Erythroblast (primary cell): ENCODE measurements around the gene PAX6.

ENCODE experiments used
- DNase-seq, 2 experiments: peaks; one replicate each; lab custom pipeline; 2025; lab: John Stamatoyannopoulos, UW
- GATA1 ChIP-seq: IDR thresholded peaks from 2 replicates; pipeline ENCODE4 v1.6.1; 2011; ENCODE audit warnings: low read depth, mild to moderate bottlenecking, control low read depth, low read length, moderate library complexity
- POLR2A ChIP-seq: IDR thresholded peaks from 2 replicates; pipeline ENCODE4 v1.6.1; 2011; ENCODE audit warnings: mild to moderate bottlenecking, low read length

The PAX6 gene

DNA sequence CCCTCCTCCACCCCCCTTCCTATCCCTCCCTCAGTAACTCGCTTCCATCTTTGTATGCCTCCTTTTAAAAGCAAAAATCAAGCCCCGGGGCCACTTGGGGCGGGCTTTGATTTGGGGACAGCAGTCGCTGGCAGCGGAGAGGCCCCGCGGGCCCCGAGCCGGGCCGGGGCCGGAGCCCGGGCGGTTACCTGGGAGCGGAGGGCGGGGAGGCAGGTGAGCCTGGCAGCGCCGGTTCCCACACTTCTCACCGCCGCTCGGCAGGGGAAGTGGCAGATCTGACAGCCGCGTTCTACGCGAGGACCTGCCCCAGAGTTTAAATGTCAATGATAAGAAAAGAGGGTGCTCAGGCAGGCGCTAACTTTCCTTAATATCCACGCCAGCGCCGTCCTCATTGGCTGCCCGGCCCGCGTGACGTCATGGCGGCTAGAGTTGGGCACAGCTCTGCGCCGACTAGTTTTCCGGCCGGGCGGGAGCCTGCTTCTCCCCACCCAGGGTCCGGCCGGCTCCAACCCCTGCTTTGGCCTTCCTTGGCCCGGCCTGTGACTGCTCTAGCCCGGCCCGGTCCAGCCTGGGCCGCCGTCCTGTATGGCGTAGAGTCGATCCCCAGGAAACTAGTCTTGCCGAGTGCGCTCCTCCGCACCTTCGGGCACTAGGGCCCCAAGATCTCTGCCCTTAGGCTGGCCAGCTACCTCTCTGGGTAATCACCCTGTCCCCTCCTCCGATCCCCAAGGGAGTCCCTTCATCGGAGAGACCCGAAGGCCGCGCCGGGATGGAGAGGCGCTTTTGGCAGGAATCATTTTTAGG is 6.7 kb upstream of the PAX6 start:
- TF ChIP-seq GATA1, result no peak
- peak; percentile 17 to 20 for DNase-seq

GRCh38 chr11:31817054-31817620 is 6.0 kb upstream of the PAX6 start:
- DNase-seq, result peak; percentile 15 to 26
- no peak for TF ChIP-seq POLR2A
- TF ChIP-seq GATA1, result no peak

GRCh38 chr11:31816468-31817053 is 5.4 kb upstream of the PAX6 start:
- no peak for DNase-seq

DNA sequence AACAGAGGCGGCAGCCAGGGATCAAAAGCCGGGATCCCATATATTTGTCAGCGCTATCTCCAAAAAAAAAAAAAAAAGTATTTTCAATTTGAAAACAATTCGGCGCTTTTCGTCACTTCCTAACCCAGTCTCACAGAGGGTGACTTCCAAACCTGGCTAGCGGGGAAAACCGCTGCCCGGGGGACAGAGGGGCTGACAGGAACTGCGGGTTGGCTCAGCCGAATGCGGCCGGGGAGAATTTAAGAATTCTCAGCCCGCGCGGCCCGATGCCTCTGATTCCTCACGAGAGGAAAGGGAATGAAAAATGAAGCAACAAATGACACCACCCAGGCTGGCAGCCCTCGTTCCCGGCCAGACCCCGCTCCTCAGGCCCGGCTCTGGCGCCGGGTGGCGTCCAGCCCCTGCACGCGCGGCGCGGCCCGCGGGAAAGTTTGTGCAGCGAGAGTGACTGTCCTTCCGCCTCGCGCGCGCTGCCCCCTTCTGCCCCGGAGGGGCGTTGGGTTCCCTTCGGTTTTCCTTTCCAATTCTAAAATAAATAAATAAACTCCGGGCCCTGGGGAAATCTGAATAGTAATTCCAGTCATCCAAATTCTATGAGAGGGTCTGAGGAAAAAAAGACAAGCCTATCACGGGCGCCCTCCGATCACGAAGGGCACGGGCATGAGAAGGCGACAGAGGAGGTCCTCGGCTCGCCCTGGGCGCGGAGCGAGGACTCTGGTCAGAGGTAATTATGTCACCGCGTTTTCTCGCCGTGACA is 4.8 kb upstream of the PAX6 start:
- DNase-seq, result peak in 1 of 2 experiments; percentile 13
- no peak for TF ChIP-seq GATA1
- no peak for TF ChIP-seq POLR2A

More at GRCh38 chr11:31816468-31817053, 5.4 kb upstream of the PAX6 start:
- no peak for TF ChIP-seq GATA1

GRCh38 chr11:31814176-31814868 is 3.2 kb upstream of the PAX6 start:
- DNase-seq, result no peak
- TF ChIP-seq GATA1 (no peak), POLR2A (no peak)

DNA sequence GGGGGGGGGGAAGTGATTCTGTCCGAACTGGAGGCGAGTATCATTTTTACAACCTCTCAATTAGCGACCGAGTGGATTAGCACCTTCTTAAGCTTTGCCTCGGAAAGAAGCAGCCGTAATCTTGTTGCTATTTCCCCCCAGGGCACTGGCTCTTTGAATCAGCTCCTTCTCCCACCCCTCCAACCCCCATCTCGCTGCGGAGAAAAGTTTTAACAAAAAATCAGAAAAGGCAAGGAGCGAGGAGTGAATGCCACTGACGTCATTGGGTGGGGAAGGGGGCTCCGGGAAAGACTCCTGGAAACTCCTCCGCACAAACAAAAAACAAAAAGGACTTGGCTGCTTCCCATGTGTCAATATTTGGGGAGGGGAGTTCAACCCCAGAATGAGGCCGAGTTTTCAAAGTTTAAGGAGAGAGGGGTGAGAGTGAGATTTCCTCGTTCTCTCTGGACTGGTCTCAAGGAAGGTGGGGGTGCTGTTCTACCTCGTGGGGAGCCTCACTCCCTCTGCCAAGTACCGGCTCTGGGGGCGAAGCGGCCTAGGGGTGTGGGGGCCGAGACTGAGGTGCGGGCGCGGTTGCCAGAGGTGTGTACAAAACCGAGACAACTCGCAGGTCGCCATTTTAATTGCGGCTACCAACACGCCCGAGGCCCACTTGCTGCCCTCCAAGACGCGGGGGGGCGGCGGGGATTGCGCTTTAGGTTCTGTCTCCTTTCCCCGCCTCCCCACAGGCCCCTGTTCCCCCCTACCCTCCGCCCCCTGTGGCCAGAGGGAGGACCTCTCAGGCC is 2.5 kb upstream of the PAX6 start:
- no peak for TF ChIP-seq GATA1
- no peak for TF ChIP-seq POLR2A
- DNase-seq, result no peak

- peak in 1 of 2 experiments; percentile 34 for DNase-seq
- TF ChIP-seq GATA1 (no peak), POLR2A (no peak)
These were observed 1.6 kb upstream of the PAX6 start for GRCh38 chr11:31812383-31813381.

DNA sequence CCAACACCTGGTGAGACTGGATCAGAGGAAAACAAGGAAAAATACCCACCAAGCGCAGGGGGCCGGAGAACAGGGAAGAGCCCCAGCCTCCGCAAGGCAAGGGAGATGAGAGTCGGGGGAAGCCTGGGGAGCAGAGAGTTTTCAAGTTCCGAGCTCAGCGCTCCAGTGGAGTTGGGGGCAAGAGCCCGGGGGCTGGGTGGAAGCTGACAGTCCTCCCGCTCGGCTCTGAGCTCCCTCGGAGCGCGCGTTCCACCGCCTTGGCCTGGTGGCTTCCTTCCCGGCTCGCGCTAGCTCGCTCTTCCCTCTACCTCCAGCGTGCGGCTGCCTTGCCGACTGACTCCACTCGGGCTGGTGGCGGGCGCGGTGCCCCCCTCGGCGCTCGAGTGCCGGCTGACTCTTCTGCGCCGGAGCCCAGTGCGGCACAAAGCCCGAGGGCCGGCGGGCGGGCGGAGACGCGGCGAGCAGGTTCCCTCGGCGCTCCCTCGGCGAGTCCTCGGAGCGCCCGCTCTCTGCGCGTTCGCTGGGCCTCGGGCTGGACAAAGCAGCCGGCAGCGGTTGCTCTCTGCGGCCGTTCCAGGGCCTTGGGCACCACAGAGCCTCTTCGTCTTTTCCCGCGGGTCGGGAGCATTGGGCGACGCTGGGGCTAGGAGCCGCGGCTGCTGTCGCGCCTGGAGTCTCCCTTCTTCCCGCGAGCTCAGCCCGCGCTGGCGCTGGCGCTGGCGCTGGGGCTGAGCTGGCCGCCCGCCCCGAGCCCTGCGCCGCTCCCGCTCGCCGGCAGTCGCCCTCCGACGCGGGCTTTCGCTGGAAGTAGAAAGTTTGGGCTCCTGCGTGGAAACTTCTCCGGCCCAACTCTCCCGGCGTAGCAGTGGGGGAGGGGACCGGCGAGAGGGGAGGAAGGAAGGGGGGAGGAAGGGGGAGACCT is 1.0 kb downstream of the PAX6 start:
- no peak for TF ChIP-seq POLR2A
- TF ChIP-seq GATA1, result no peak
- DNase-seq, result peak; percentile 14 to 26

DNA sequence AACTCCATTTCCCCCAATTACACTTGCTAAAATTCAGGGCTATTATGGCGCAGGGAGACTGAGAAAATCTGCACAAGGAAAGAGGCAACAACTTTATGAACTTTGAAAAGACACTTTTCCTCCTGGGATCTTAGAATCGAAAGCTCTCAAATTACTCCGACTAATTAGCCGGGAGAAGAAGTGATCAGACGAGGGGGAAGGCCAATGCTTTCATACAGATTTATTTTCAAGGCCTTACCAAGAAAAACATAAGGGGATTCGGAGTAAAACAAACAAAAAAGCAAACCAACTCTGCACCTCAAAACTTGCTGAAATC is 1.6 kb downstream of the PAX6 start:
- DNase-seq, result no peak
- TF ChIP-seq GATA1, result no peak
- TF ChIP-seq POLR2A, result no peak

DNA sequence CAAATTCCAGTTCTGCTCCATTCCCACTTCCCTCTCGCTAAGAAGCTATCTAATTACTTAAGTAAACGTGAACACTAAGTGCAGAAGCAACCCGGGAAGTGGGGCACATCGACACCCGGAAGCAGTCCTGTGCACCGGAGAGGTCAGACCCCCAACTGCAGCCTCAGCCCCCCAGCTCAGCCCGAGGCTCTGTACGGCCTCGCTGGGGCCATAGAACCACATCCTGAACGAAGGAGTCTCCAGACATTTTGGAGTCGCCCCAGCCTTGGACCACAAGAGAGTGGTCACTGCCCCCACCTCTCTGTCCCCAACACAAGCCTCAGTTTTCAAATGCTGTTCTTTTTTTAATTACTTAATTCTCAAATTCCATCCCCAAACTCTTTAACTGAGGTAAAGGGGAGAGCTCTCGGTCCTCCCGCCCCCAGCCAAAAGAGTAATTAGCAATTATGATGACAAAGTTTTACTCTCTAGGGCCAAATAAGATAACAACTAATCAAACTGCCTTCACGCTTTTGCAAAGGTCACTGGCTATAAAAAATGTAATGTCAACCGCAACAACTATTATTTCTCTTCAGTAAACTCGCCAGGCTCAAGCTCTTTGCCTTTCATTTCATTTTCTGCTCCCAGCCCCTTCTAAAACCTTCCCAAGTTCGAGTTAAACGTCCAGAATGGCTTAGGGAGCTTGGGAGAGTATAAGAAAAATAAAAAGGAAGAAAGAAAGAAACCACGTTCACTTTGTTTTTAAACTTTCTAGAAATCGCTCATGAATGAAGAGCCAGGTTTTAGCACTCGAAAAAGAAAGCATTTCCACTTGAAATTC is 2.2 kb downstream of the PAX6 start:
- TF ChIP-seq POLR2A, result no peak
- DNase-seq, result no peak
